Measurements from ENCODE around the gene PIGC. TPM values are rescaled to one million over a fixed set of nuclear protein-coding genes. Genes with fewer than 3 reads are reported as not detected.

PIGC gene
- total RNA-seq, 1 donor from 2014 or later: 20.9 TPM

- TF ChIP-seq CTCF (IDR thresholded peaks at IDR 0.05): no peak
- no peak overlapping the region for H3K4me3 Mint-ChIP-seq (ENCODE audit: unreplicated experiment)
- H3K27ac Mint-ChIP-seq (ENCODE audit: unreplicated experiment): peak overlapping the region; percentile 68
- peaks cover 81% of the 10 kb centered on the region for H3K4me1 Mint-ChIP-seq (ENCODE audit: low read depth)
- H3K36me3 Mint-ChIP-seq (ENCODE audit: low read depth): peaks cover 16% of the 10 kb centered on the region
- no peaks in the 10 kb centered on the region for H3K27me3 Mint-ChIP-seq (ENCODE audit: low read depth)
- H3K9me3 Mint-ChIP-seq (ENCODE audit: low read depth): no peaks in the 10 kb centered on the region
- DNase-seq (ENCODE audit: low spot score): no peak
Observed at GRCh38 chr1:172394141-172394751, 49.6 kb downstream of the PIGC start.

GRCh38 chr1:172393354-172393753 is 50.5 kb downstream of the PIGC start:
- Mint-ChIP-seq H3K36me3 (ENCODE audit: low read depth) (peaks cover 19% of the 10 kb centered on the region), H3K4me3 (ENCODE audit: unreplicated experiment) (no peak overlapping the region), H3K27ac (ENCODE audit: unreplicated experiment) (peak overlapping the region; percentile 68), H3K27me3 (ENCODE audit: low read depth) (no peaks in the 10 kb centered on the region), H3K9me3 (ENCODE audit: low read depth) (no peaks in the 10 kb centered on the region), H3K4me1 (ENCODE audit: low read depth) (peaks cover 72% of the 10 kb centered on the region)
- DNase-seq (ENCODE audit: low spot score): no peak
- TF ChIP-seq CTCF (IDR thresholded peaks at IDR 0.05): no peak

- no peak for TF ChIP-seq CTCF (IDR thresholded peaks at IDR 0.05)
- Mint-ChIP-seq H3K4me1 (ENCODE audit: low read depth) (peaks cover 59% of the 10 kb centered on the region), H3K27ac (ENCODE audit: unreplicated experiment) (no peak overlapping the region), H3K4me3 (ENCODE audit: unreplicated experiment) (no peak overlapping the region), H3K36me3 (ENCODE audit: low read depth) (peaks cover 22% of the 10 kb centered on the region), H3K27me3 (ENCODE audit: low read depth) (no peaks in the 10 kb centered on the region), H3K9me3 (ENCODE audit: low read depth) (no peaks in the 10 kb centered on the region)
- DNase-seq (ENCODE audit: low spot score): no peak
Observed at GRCh38 chr1:172391976-172392375, 51.9 kb downstream of the PIGC start.

Other genes with a start within 250 kb of the PIGC start
- gene C1orf105, start 23.4 kb downstream of the PIGC start, total RNA-seq: not detected in 3 replicates
- 34.1 to 36.8 TPM (median 35.2 TPM) in 3 replicates for gene SUCO, start 89.1 kb upstream of the PIGC start, total RNA-seq
- not detected in 3 replicates for gene FASLG, start 215.0 kb upstream of the PIGC start, total RNA-seq